AG04449 (cell line): ENCODE results near the gene XKR7.

Experiments used
- CTCF ChIA-PET: fragments of 350-600 bp; formaldehyde crosslinking; extraction: SDS; loops from one replicate; lab custom pipeline; 2021; ENCODE audit warnings: antibody characterized with exemption; lab: Yijun Ruan, JAX
- POLR2A ChIA-PET: fragments of 400-600, 350-600 bp; formaldehyde crosslinking; extraction: SDS; loops from one replicate; lab custom pipeline; 2020; ENCODE audit warnings: antibody characterized with exemption, inconsistent platforms; lab: Yijun Ruan, JAX
- DNase-seq: peaks from one replicate; pipeline ENCODE4 v3.0.0-alpha.2; 2010; ENCODE audit warnings: low read depth, low spot score
- H3K4me3 ChIP-seq: 2 replicates; pipeline ENCODE4 v1.5.1; 2011; ENCODE audit warnings: low read depth, mild to moderate bottlenecking, control low read depth, low read length
- TF ChIP-seq, protein P1 (sequence below): IDR thresholded peaks from one replicate; pipeline ENCODE4 v1.5.1; 2011; ENCODE audit warnings: mild to moderate bottlenecking, moderate library complexity, low read length, control low read depth, inconsistent platforms; ENCODE audit not compliant: insufficient read depth; ENCODE audit errors: missing control alignments

XKR7 gene

GRCh38 chr20:31939661-31940060 is 28.3 kb upstream of the XKR7 start:
- no peak overlapping the region for H3K4me3 ChIP-seq
- ChIA-PET POLR2A (no interaction called here), CTCF (interaction anchor here (1.4 kb wide), 1 partner anchor 12 kb away, joined by 14 read pairs; the partner anchor contains the start of gene PDRG1)
- TF ChIP-seq, protein P1, sequence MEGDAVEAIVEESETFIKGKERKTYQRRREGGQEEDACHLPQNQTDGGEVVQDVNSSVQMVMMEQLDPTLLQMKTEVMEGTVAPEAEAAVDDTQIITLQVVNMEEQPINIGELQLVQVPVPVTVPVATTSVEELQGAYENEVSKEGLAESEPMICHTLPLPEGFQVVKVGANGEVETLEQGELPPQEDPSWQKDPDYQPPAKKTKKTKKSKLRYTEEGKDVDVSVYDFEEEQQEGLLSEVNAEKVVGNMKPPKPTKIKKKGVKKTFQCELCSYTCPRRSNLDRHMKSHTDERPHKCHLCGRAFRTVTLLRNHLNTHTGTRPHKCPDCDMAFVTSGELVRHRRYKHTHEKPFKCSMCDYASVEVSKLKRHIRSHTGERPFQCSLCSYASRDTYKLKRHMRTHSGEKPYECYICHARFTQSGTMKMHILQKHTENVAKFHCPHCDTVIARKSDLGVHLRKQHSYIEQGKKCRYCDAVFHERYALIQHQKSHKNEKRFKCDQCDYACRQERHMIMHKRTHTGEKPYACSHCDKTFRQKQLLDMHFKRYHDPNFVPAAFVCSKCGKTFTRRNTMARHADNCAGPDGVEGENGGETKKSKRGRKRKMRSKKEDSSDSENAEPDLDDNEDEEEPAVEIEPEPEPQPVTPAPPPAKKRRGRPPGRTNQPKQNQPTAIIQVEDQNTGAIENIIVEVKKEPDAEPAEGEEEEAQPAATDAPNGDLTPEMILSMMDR, result no peak
- no peak for DNase-seq

DNA sequence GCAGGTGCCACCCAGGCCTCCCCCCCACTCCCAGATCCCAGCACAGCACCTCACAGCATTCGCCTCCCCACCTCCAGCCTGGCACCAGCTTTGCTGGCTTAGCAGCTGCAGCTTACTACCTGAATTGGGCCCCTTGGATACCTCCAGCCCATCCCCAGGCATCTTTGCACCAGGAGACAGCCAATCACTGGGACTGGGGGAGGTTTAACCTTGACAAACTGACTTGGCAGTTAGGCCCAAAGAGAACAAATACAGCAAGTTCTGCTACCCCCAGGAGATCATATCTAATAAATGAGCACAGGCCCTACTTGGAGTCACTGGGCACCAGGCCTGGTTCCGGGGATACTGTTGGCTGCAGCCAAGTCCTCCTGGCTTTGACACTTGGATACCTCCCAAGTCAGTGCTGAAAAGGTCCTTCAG is 24.9 kb upstream of the XKR7 start:
- H3K4me3 ChIP-seq, result no peak overlapping the region
- POLR2A ChIA-PET, result no interaction called here
- no peak for DNase-seq
- CTCF ChIA-PET, result interaction anchor here (1.0 to 3.6 kb wide), 3 partner anchors 10 to 90 kb away, joined by 3 to 27 read pairs (median 8); partner anchors contain the start of gene PDRG1
- TF ChIP-seq, protein P1, result no peak

GRCh38 chr20:31945319-31945718 is 22.6 kb upstream of the XKR7 start:
- POLR2A ChIA-PET, result no interaction called here

DNA sequence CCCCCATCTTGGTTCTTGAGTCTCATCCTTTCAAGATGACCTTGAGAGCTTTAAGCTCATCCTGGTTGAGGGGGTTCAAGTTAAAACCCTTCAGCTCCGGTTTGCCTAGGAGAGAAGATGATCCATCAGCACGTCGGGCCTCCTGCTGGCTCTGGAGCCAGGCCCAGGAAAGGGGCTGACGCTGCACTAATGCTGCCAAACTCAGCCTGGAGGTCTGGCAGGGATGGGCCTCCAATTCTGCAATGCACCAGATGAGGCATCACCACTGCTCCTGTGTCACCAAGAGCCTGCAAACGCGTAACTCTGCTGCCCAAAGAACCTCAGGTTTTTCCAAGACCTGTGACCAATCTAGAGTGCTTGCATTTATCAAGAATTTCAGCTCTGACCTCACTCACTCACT is 22.2 kb upstream of the XKR7 start:
- no peak for DNase-seq
- TF ChIP-seq, protein P1, result no peak
- POLR2A ChIA-PET, result no interaction called here
- H3K4me3 ChIP-seq, result no peak overlapping the region
- CTCF ChIA-PET, result interaction anchor here (1.6 kb wide), 1 partner anchor 123 kb away, joined by 5 read pairs; no protein-coding TSS in a partner anchor

More at GRCh38 chr20:31945319-31945718, 22.6 kb upstream of the XKR7 start:
- CTCF ChIA-PET, result interaction anchor here (1.6 kb wide), 1 partner anchor 122 kb away, joined by 5 read pairs; no protein-coding TSS in a partner anchor
- DNase-seq, result no peak
- TF ChIP-seq, protein P1, result no peak
- H3K4me3 ChIP-seq, result no peak overlapping the region

DNA sequence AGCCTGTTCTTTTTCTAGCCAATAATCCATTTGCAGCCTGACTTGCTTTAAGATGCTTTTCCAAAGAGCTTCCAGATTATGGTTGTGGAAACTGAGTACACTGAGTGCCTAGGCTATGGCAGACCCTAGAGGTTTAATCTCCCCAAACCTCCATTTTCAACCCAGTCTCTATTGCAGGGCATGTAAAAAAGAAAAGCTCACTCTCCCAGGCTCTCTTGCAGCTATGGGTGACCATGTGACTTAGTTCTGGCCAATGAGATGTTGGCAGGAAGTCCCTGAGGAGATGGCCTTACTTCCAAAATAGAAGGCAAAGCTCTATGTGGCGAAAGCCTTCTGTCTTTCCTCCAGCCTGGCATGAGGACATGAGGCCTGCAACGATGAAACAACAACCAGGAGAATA is 19.9 kb upstream of the XKR7 start:
- H3K4me3 ChIP-seq, result no peak overlapping the region
- TF ChIP-seq, protein P1, result no peak
- no peak for DNase-seq
- POLR2A ChIA-PET, result no interaction called here
- CTCF ChIA-PET, result interaction anchor here (6.4 kb wide), 1 partner anchor 124 kb away, joined by 80 read pairs; no protein-coding TSS in a partner anchor

- CTCF ChIA-PET, result interaction anchor here (0.8 to 6.8 kb wide), 8 partner anchors 14 to 174 kb away, joined by 3 to 97 read pairs (median 16); no protein-coding TSS in a partner anchor
- no peak for DNase-seq
- peak overlapping the region; percentile 3 for H3K4me3 ChIP-seq
- POLR2A ChIA-PET, result interaction anchor here (1.0 kb wide), 1 partner anchor 8 kb away, joined by 3 read pairs; no protein-coding TSS in a partner anchor
- TF ChIP-seq, protein P1, result no peak
Observed at GRCh38 chr20:31949877-31950646, 17.9 kb upstream of the XKR7 start.
